HL-60/S4 treated with phorbol 12-myristate 13-acetate at 8.2 ng/mL for 4 days and 3 days (cell line): ENCODE results near the gene FTHL17.

Experiments used
- in situ Hi-C: fragments of 300-500 bp; cut with MboI; formaldehyde crosslinking; loops from 2 replicates; pipeline ENCODE4 v1.15.0; 2022; ENCODE audit warnings: low sequenced_read_pairs

The FTHL17 gene

DNA sequence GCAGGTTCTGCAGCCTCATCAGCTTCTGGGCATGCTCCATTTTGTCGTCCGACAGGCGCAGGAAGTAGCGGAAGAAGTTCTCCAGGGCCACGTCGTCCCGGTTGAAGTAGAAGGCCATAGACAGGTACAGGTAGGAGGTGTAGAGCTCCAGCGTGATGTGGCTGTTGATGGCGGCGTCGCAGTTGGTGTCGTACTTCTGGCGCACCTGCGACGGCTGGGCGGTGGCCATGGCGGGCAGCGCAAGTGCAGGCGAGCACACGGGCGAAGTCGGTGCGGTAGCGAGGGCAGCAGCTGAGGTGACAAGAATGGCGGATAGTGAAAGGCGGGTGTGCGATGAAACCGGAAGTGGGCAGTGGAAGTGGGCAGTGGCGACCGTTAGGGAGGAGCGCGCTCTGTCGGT lies at the start of gene FTHL17:
FTHL17 (minus strand) TSS at position 317 of the 400 bp plus-strand sequence; CDS start at position 229, 88 bp downstream.
- in situ Hi-C loops = no loop called here

GRCh38 chrX:31117266-31117665 lies 45.4 kb upstream of the FTHL17 start:
- in situ Hi-C loops = no loop called here

DNA sequence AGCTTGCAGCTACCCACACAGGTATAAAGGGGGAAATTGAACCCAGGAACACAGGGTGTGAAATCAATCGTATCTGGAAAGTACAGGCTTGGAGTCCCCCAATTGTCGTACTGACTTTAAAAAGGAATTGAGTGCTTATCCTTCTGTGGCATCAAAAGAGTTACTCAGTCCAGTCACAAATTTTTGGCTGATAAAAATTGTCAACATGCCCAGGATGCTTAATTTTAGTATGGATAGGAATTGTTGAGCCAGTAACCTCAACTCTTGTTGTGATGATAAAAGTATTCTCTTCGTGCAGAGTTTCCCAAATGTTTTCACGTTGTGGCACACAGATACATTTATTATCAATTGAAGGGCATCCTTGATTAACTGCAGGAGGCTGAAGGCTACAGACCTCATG lies 43.6 kb upstream of the FTHL17 start:
- in situ Hi-C loops = no loop called here

- in situ Hi-C loops = no loop called here
Measured at GRCh38 chrX:31114858-31115257, 43.0 kb upstream of the FTHL17 start.

- in situ Hi-C loops = no loop called here
Measured at GRCh38 chrX:31112226-31112999, 40.6 kb upstream of the FTHL17 start.

- in situ Hi-C loops = no loop called here
Measured at GRCh38 chrX:31110657-31111056, 38.8 kb upstream of the FTHL17 start.

- in situ Hi-C loops = no loop called here
Measured at GRCh38 chrX:31099536-31100090, 27.8 kb upstream of the FTHL17 start.

GRCh38 chrX:31098079-31098478 lies 26.2 kb upstream of the FTHL17 start:
- in situ Hi-C loops = no loop called here

- in situ Hi-C loops = no loop called here
Measured at GRCh38 chrX:31093639-31093975, 21.8 kb upstream of the FTHL17 start.

GRCh38 chrX:31092970-31093638 lies 21.3 kb upstream of the FTHL17 start:
- in situ Hi-C loops = no loop called here

DNA sequence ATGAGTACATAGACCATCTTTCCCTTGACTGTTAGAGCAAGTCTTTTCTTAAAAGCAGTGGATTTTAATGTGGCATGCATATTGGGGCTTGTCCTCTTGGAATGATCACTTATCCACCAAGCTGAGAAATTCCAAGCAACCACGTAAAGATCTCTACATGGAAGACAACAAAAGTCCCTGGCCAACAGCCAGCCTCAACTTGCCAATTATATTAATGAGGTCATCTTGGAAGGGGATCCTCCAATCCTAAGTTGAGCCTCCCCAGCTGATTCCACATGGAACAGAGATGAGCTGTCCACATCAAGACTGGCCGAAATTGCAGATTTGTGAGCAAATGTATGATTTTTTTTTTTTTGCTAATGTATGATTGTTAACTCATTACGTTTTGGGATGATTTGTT lies 20.6 kb upstream of the FTHL17 start:
- in situ Hi-C loops = no loop called here

GRCh38 chrX:31091819-31092218 lies 20.0 kb upstream of the FTHL17 start:
- in situ Hi-C loops = no loop called here

- in situ Hi-C loops = no loop called here
Measured at GRCh38 chrX:31074522-31074921, 2.7 kb upstream of the FTHL17 start.

- in situ Hi-C loops = no loop called here
Measured at GRCh38 chrX:31071262-31071661, 579 bp downstream of the FTHL17 start.

DNA sequence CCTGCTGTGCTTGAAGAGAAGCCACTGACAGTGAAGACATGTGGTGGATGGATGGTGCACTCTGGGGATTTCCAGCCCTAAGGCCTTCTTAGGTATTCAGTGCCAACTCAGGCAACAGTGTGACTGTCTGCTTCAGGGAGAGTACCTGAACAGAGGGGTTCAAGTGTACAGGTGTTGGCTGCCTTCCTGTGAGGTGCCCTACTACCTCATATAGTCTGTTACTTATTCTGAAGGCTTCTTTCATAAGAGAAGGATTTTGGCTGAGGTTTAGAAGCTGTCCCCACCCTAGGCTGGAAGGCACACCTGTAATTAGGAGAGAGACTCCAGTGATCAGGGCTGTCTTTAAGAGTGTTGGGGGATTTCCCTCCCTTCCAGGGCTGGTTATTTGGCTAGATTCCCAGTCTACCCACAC lies 1.8 kb downstream of the FTHL17 start:
- in situ Hi-C loops = no loop called here

DNA sequence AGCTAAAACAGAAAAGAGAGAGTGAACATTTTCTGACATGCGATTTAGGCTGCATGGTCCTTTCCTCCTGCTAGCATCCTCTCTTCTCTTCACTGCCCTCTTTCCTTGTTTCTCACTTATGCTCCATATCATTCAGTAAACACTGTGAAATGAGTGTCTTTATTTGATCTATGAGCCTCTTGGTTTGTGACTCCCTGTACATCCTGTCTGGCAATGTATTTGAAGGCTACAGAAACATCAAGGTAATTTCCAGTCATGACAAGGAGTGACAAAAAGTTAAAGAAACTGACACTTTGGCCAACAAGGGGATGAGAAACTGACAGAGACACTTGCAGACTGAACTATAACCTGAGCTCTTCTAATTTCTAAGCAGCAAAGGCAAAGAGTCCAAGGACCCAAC lies 8.7 kb downstream of the FTHL17 start:
- in situ Hi-C loops = no loop called here

GRCh38 chrX:31061091-31061490 lies 10.8 kb downstream of the FTHL17 start:
- in situ Hi-C loops = no loop called here

GRCh38 chrX:31060016-31060415 lies 11.8 kb downstream of the FTHL17 start:
- in situ Hi-C loops = no loop called here

- in situ Hi-C loops = no loop called here
Measured at GRCh38 chrX:31058284-31058683, 13.6 kb downstream of the FTHL17 start.

DNA sequence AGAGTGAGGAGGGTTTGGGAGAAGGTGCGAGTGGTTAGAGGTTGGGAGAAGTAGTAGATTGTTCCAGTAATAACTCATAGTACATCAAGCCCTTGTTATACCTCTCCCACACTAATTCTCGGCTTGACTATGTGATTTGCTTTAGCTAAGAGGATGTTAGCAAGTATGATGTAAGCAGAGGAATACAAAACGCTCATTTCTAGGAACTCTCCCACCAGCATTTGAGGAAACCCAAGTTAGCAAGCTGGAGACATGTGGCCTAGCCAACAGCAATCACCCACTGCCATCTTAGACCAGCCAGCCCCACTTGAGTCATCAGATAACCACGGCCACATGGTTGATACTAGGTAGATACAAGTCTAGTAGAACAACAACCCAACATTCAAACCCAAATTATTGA lies 14.2 kb downstream of the FTHL17 start:
- in situ Hi-C loops = no loop called here

DNA sequence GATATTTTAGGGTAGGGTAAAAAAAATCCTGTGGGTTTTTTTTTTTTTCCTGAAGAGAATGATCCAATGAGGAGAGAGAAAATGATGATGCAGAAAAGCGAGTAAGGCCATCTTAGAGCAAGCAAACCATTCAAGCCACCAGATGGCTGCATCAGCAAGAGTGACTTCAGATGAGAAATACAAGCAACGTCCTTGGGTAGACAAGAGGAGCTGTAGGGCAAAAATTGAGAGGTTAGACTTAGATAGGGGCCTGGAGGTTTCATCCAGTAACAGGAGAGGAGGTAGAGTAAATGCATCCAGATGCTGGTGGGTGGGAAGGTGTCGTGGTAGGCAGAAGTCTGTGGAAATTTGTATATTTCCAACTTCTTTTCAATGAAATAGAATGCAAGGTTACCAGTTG lies 14.6 kb downstream of the FTHL17 start:
- in situ Hi-C loops = no loop called here

GRCh38 chrX:31053621-31054020 lies 18.2 kb downstream of the FTHL17 start:
- in situ Hi-C loops = no loop called here
